ENCODE data around the gene OXT. TPM values are rescaled to one million over a fixed set of nuclear protein-coding genes. Genes with fewer than 3 reads are reported as not detected.

The OXT gene
- total RNA-seq, 2 donors from 2014 or later = 0.62 TPM; not detected in 1

DNA sequence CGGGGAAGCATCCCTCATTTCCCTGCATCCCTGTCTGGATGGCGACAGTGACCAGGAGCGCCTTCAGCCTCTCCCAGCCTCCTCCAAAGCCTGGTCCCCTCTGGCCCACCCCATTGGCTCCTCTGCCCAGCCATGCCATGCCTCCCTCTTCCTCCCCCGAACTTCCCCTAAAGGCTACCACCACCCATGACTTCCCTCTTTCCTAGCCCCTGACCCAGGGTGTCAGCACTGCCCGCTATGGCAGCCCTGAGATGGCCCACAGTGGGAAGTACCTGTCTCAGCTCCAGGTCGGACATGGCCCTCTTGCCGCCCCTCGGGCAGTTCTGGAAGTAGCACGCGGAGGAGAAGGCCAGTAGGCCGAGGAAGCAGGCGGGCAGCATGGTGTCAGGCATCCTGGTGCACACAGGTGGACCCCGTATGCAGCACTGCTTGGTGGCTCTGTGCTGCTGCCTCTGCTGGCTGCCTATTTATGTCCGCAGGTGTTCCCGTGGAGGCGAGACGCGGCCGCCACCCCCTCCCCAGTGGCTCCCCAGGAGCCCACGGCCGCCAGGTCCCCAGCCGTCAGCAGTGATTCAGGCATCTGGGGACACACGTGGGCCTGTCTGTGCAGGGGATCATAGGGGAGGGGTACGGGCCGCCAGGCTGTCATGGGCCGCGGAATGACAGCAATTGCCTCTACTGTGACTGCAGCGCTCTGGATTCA is 13.0 kb downstream of the OXT start, which contains the start of gene AVP:
Gene AVP (minus strand): TSS at position 442 of the 703 bp plus-strand sequence. CDS start 50 bp downstream, at position 392.
- peak within 1 kb of the TSS; percentile 80 for H3K4me3 Mint-ChIP-seq

DNA sequence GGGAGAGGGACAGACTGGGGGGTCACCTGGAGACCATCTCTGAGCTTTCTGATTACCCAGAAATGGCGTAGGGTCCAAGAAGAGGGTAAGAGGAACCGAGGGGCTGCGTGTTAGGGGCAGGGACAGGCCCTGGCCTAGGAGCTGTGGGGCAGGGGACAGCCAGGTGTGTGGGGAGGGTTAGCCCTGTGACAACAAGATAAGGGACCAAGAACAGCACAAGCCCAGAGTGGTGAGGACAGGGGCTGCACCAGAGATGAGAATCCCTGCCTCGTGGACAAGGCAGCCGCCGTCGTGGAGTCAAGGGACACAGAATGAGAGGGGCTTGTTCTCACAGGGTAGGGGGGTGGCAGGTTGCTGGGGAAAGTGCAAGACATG is 13.6 kb downstream of the OXT start:
- Mint-ChIP-seq H3K4me1 (peaks cover 11% of the 10 kb centered on the region), H3K36me3 (ENCODE audit: low read depth) (peaks cover 9% of the 10 kb centered on the region), H3K27me3 (peaks cover 50% of the 10 kb centered on the region), H3K4me3 (no peak overlapping the region), H3K27ac (no peak overlapping the region)
- no peak for DNase-seq
- no peaks in the 10 kb centered on the region for H3K9me3 ChIP-seq (ENCODE audit: control insufficient read depth, low read length, poor library complexity, severe bottlenecking)
- no peak for ATAC-seq

More for the DNA sequence above, 13.0 kb downstream of the OXT start, which contains the start of gene AVP:
- ATAC-seq (no peak), DNase-seq (no peak)
- Mint-ChIP-seq H3K4me1 (peaks cover 11% of the 10 kb centered on the region), H3K27ac (no peak within 1 kb of the TSS), H3K27me3 (peaks cover 46% of the 10 kb centered on the region), H3K36me3 (ENCODE audit: low read depth) (peaks cover 5% of the 10 kb centered on the region)
- H3K9me3 ChIP-seq (ENCODE audit: control insufficient read depth, low read length, poor library complexity, severe bottlenecking) = no peaks in the 10 kb centered on the region

DNA sequence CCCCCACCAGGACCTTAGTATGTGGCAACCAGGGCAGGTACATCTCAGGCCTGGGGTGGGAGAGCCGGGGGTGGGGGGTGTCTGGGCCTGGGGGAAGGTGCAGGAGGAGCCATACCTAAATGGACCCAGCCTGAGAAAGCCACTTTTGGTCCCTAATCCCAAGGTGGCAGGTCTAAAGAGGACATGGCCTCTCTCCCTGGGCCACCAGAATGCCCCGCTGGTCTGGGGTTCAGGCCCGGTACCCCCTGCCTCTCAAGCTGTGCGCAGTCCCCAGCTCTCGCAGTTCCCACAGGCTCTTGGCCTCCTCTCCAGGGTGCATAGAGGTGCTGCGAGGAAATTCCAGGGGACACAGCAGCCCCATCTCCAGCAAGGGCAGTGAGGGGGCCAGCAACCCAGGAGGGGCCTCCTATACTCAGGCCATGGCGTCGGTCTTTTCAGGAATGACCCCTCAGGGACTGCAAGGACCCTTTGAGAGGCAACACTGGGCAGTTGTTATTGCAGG is 14.2 kb downstream of the OXT start:
- Mint-ChIP-seq H3K4me1 (peaks cover 11% of the 10 kb centered on the region), H3K4me3 (no peak overlapping the region), H3K27me3 (peaks cover 52% of the 10 kb centered on the region), H3K27ac (no peak overlapping the region), H3K36me3 (ENCODE audit: low read depth) (peaks cover 9% of the 10 kb centered on the region)
- ATAC-seq = no peak
- no peaks in the 10 kb centered on the region for H3K9me3 ChIP-seq (ENCODE audit: control insufficient read depth, low read length, poor library complexity, severe bottlenecking)
- DNase-seq = no peak

DNA sequence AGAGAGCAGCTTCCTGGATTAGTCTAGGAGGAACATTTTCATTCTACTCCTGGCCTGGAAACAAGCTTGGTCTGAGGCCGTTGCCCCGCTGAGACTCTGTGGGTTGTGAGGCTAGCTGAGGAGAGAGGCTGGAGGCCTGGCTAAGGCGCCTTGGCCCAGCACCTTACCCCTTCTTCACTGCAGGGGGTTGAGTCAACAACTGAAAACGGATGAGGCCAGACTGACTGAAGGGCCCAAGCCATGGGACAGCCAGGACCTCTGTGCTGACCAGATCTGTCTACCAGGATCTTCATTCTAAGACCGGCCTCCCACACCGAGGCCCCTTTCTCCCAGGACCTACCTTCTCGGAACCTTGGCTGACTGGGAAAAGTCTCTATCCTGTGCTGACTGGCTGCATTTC is 16.6 kb downstream of the OXT start:
- H3K27me3 Mint-ChIP-seq = peaks cover 41% of the 10 kb centered on the region
- peaks cover 8% of the 10 kb centered on the region for H3K36me3 Mint-ChIP-seq (ENCODE audit: low read depth)
- ATAC-seq (no peak), DNase-seq (no peak)
- H3K27ac Mint-ChIP-seq = no peak overlapping the region
- no peaks in the 10 kb centered on the region for H3K9me3 ChIP-seq (ENCODE audit: control insufficient read depth, low read length, poor library complexity, severe bottlenecking)
- peaks cover 7% of the 10 kb centered on the region for H3K4me1 Mint-ChIP-seq
- H3K4me3 Mint-ChIP-seq = no peak overlapping the region

DNA sequence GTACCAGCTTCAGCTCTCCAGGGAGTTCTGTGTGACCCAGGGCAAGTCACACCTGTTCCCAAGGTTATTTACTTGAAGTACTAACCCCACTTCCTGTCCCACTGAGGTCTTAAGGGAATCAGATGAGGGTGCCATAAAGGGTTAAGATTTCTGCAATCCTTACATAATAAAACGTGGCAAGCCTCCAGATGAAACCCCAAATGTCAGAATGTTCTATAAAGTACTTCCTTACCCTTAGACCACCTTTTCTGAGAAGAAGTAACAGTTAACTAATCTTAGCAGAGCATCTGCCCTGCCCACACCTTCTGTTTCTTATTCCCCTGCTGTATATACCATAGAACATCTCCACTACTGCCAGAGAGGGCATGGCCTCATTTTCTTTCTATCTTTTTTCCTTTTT is 19.1 kb downstream of the OXT start:
- H3K27ac Mint-ChIP-seq = peak overlapping the region; percentile 45
- H3K4me1 Mint-ChIP-seq = peaks cover 8% of the 10 kb centered on the region
- peaks cover 6% of the 10 kb centered on the region for H3K36me3 Mint-ChIP-seq (ENCODE audit: low read depth)
- H3K27me3 Mint-ChIP-seq = peaks cover 25% of the 10 kb centered on the region
- no peak overlapping the region for H3K4me3 Mint-ChIP-seq
- DNase-seq (no peak), ATAC-seq (no peak)
- no peaks in the 10 kb centered on the region for H3K9me3 ChIP-seq (ENCODE audit: control insufficient read depth, low read length, poor library complexity, severe bottlenecking)

DNA sequence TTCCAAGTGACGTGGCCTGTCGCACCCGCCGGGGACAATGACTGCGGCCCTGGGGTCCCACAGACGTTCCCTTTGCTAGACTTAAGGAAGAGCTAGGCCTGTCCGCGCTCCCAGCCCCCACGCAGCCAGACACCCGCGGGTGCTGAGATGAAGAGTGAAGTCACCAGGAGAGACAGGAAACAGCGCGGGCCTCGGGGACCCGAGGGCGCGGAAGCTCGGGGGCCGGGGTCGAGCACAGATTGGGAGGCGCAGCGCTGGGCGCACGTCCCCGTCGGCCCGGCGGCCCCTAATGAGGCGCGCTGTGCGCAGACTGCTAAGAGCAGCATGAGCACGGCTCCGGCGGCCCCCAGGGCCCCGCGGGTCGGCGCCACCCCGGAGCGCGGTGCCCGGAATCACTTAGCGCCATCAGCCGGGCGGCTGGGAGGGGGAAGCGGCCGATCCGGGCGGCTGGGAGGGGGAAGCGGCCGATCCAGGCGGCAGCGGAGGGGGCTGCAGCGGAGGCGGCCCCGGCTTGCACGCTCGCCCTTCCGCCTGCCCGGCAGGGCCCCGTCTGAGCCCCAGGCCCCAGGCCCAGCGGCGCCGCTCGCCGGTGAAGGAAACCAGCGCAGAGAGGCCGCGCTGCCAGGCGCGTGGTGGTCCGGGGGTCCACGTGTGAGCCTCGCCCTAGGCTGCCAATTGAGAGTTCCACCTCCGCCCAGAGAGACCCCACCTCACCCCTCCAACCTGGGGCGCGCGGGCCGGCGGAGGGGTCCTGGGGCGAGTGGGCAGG is 21.4 kb downstream of the OXT start:
- Mint-ChIP-seq H3K27ac (peak overlapping the region; percentile 63), H3K4me3 (peak overlapping the region; percentile 89), H3K36me3 (ENCODE audit: low read depth) (peaks cover 6% of the 10 kb centered on the region), H3K27me3 (peaks cover 31% of the 10 kb centered on the region), H3K4me1 (peaks cover 8% of the 10 kb centered on the region)
- DNase-seq (no peak), ATAC-seq (peak; percentile 56)
- H3K9me3 ChIP-seq (ENCODE audit: control insufficient read depth, low read length, poor library complexity, severe bottlenecking) = no peaks in the 10 kb centered on the region

DNA sequence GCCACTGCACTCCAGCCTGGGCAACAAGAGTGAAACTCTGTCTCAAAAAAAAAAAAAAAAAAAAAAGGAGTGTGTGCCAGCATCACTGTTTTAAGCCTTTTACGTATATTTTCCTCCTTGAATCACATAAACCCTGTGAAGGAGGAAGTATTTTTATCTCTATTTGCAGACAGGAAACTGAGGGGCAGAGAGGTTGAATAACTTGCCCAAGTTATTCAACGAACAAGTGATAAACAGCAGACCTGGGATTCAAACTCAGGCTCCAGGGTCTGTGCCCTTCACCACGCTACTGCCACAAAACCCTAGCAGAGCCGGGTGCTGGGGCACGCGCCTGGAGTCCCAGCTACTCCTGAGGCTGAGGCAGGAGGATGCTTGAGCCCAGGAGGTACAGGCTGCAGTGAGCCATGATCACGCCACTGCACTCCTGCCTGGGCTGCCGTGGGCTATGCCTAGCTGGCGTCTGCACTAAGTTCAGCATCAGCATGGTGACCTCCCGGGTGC is 22.5 kb downstream of the OXT start:
- ATAC-seq = peak; percentile 64
- H3K4me3 Mint-ChIP-seq = peak overlapping the region; percentile 62
- peak overlapping the region; percentile 74 for H3K27ac Mint-ChIP-seq
- H3K9me3 ChIP-seq (ENCODE audit: control insufficient read depth, low read length, poor library complexity, severe bottlenecking) = no peaks in the 10 kb centered on the region
- peaks cover 8% of the 10 kb centered on the region for H3K4me1 Mint-ChIP-seq
- no peak for DNase-seq
- H3K36me3 Mint-ChIP-seq (ENCODE audit: low read depth) = peaks cover 6% of the 10 kb centered on the region
- peaks cover 25% of the 10 kb centered on the region for H3K27me3 Mint-ChIP-seq

DNA sequence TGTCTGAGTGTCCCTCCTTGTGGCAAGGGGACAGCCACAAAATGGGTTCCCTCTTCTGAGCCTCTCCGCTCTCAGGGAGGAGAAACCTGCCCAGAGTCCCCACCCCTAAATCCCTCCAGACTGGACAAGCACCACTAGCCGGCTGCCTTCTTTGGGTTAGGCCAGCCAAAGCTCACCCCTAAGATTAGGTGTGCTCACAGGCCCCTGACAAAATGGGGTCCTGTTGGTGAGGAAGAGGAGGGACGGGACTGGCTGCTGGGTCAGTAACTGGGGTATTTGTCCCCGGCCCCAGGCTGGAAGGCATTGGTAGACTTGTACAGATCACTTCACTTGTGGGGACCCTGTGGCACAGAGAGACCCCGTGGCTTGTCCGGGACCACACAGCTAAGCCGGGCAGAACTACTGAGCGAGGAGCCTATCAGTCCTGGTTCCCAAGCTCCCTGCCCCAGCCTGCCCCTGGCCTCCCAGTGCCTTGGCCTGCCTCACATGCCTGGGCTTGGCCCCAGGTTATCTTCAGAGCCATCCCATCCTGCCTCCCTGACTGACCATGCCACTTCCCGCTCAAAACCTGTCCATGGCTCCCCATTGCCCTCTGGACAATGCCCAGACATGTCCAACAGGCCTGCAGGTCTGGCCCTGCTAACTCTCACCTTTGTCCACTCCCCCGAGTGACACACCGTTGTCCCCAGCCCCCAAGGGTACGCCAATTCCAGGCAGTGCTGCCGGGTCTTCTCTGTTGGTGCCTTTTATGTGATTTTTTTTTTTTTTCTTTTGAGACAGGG is 23.6 kb downstream of the OXT start:
- Mint-ChIP-seq H3K4me1 (peaks cover 8% of the 10 kb centered on the region), H3K27ac (peak overlapping the region; percentile 32), H3K27me3 (peaks cover 20% of the 10 kb centered on the region), H3K4me3 (peak overlapping the region; percentile 45), H3K36me3 (ENCODE audit: low read depth) (peaks cover 2% of the 10 kb centered on the region)
- DNase-seq (no peak), ATAC-seq (no peak)
- H3K9me3 ChIP-seq (ENCODE audit: control insufficient read depth, low read length, poor library complexity, severe bottlenecking) = no peaks in the 10 kb centered on the region

DNA sequence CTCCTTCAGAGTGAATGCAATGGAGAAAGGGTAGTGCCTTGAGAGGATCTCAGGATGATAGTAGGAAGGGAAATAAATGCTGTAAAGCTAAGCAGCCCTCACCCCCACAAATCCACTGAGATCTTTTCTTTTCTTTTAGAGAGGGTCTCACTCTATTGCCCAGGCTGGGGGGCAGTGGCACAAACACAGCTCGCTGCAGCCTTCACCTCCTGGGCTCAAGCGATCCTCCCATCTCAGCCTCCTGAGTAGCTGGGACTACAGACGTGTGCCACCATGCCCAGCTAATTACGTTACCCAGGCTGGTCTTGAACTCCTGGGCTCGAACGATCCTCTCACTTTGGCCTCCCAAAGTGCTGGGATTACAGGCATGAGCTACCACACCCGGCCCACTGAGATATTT is 29.1 kb downstream of the OXT start:
- DNase-seq = no peak
- no peak for ATAC-seq
- no peak overlapping the region for H3K27ac Mint-ChIP-seq
- H3K36me3 Mint-ChIP-seq (ENCODE audit: low read depth) = no peaks in the 10 kb centered on the region
- peaks cover 15% of the 10 kb centered on the region for H3K4me1 Mint-ChIP-seq
- no peaks in the 10 kb centered on the region for H3K9me3 ChIP-seq (ENCODE audit: control insufficient read depth, low read length, poor library complexity, severe bottlenecking)
- peaks cover 7% of the 10 kb centered on the region for H3K27me3 Mint-ChIP-seq
- H3K4me3 Mint-ChIP-seq = no peak overlapping the region

DNA sequence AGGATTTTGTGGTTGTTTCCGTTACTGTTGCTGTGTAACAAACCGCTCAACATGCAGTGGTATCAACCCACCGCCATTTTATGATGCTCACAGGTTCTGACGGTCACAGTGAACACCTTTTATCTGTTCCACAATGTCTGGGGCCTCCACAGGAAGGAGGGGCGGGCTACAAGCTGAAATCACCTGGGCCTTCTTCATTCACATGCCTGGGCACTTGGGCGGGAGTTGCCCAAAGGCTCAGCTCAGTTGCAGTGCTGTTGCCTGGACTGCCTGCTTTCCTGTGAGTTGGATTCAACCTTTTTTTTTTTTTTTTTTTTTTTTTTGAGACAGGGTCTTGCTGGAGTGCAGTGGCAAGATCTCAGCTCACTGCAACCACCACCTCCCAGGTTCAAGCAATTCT is 29.8 kb downstream of the OXT start:
- Mint-ChIP-seq H3K4me3 (no peak overlapping the region), H3K27me3 (no peaks in the 10 kb centered on the region), H3K36me3 (ENCODE audit: low read depth) (no peaks in the 10 kb centered on the region), H3K4me1 (peaks cover 15% of the 10 kb centered on the region), H3K27ac (no peak overlapping the region)
- ATAC-seq (no peak), DNase-seq (no peak)
- no peaks in the 10 kb centered on the region for H3K9me3 ChIP-seq (ENCODE audit: control insufficient read depth, low read length, poor library complexity, severe bottlenecking)

DNA sequence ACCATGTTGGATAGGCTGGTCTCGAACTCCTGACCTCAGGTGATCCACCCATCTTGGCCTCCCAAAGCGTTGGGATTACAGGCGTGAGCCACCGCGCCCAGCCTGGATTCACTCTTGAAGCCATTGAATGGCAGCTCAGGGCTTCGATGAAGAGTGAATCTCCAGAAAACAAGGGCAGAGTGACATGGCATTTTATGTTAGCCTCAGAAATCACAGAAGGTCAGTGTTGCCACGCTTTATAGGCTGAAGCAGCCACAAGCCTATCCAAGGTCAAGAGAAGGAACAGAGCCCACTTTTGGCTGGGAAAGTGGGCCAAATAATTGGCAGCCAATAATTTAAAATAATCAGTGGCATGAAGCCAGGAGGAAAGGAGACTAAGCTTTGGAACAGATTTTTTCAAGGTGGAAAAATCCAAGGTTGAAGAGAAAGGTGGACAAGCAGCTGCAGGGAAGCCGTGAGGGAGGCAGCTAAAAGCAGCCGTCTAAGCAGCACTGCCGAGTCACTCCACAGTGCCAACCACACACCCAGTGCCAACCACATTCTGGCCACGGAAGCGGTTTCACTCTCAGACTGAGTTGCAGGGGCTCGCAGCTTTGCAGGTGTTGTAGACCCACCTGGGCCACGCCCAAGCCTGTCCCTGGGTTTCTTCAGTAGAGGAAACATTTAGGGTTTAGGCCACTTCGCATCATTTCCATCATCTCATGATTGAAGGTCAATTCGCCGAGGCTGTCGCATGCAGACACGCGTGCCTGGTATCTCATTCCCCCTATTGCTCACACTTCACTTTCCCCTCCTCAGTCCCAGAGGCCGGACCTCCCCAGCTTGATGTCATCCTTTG is 30.5 kb downstream of the OXT start:
- H3K27ac Mint-ChIP-seq = peak overlapping the region; percentile 80
- no peaks in the 10 kb centered on the region for H3K9me3 ChIP-seq (ENCODE audit: control insufficient read depth, low read length, poor library complexity, severe bottlenecking)
- no peak for DNase-seq
- H3K27me3 Mint-ChIP-seq = no peaks in the 10 kb centered on the region
- H3K4me3 Mint-ChIP-seq = peak overlapping the region; percentile 74
- H3K36me3 Mint-ChIP-seq (ENCODE audit: low read depth) = no peaks in the 10 kb centered on the region
- peaks cover 15% of the 10 kb centered on the region for H3K4me1 Mint-ChIP-seq
- ATAC-seq = peak; percentile 81

Measured in T-helper 17 cell (primary cell).